ACHN (cell line): Measurements from ENCODE around the gene NUP205.
A peak's percentile ranks its signal among the peaks of the same experiment; 100 is the strongest.

ENCODE experiments used
- DNase-seq: peaks from one replicate; pipeline ENCODE4 v3.0.0-alpha.2; 2015
- in situ Hi-C: cut with HindIII; loops from 2 replicates; pipeline ENCODE4 v1.10.0; 2017; ENCODE audit warnings: low sequenced_read_pairs, low pct_ligation_motif_present, low pct_unique_long_range_greater_than_20kb

Gene NUP205, protein sequence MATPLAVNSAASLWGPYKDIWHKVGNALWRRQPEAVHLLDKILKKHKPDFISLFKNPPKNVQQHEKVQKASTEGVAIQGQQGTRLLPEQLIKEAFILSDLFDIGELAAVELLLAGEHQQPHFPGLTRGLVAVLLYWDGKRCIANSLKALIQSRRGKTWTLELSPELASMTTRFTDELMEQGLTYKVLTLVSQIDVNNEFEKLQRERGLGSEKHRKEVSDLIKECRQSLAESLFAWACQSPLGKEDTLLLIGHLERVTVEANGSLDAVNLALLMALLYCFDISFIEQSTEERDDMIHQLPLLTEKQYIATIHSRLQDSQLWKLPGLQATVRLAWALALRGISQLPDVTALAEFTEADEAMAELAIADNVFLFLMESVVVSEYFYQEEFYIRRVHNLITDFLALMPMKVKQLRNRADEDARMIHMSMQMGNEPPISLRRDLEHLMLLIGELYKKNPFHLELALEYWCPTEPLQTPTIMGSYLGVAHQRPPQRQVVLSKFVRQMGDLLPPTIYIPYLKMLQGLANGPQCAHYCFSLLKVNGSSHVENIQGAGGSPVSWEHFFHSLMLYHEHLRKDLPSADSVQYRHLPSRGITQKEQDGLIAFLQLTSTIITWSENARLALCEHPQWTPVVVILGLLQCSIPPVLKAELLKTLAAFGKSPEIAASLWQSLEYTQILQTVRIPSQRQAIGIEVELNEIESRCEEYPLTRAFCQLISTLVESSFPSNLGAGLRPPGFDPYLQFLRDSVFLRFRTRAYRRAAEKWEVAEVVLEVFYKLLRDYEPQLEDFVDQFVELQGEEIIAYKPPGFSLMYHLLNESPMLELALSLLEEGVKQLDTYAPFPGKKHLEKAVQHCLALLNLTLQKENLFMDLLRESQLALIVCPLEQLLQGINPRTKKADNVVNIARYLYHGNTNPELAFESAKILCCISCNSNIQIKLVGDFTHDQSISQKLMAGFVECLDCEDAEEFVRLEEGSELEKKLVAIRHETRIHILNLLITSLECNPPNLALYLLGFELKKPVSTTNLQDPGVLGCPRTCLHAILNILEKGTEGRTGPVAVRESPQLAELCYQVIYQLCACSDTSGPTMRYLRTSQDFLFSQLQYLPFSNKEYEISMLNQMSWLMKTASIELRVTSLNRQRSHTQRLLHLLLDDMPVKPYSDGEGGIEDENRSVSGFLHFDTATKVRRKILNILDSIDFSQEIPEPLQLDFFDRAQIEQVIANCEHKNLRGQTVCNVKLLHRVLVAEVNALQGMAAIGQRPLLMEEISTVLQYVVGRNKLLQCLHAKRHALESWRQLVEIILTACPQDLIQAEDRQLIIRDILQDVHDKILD (N-terminal part only)

DNA sequence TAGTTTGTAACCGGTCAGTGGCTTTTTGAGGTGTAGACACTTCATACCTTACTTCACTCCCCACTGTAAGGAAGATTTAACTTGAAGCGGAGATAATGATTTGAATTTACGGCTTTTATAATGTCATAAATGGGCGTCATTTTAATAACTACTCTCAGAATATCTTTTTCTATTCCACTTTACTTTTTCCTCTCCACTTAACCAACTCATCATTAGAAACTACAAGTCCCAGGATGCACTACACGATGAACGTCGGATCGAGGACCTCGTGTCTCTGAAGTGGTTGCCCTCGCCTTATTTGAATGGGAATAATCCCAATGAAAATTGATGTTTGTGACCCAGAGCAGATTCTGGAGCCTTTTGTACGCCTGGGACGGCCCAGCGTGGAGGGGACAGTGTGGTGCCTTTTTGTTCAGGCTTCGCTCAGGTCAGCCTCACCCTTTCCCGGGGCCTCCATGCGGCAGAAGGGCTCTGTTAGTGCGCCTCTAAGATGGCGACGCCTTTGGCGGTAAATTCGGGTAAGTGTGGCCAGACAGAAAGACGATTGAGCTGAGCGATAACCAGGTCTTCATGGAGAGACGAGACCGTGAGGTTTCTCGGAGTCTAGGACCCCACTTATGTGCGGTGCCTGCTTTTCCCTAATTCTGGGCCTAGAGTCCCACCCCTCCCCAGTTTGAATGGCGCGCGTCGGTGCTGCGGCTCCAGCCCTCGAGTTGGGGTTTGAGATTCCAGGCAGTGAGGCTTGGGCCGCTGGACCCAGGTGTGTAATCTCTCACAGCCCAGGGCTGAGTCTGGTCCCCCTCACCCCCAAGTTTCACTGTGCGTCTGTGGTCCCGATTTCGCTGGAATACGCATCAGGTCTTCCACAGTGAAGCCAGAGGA is at the start of gene NUP205:
Gene NUP205, plus strand, starts transcription at position 463 of the 882 bp plus-strand sequence. Its CDS starts 28 bp downstream, at position 491.
- in situ Hi-C loops: no loop called here
- peak; percentile 89 for DNase-seq

DNA sequence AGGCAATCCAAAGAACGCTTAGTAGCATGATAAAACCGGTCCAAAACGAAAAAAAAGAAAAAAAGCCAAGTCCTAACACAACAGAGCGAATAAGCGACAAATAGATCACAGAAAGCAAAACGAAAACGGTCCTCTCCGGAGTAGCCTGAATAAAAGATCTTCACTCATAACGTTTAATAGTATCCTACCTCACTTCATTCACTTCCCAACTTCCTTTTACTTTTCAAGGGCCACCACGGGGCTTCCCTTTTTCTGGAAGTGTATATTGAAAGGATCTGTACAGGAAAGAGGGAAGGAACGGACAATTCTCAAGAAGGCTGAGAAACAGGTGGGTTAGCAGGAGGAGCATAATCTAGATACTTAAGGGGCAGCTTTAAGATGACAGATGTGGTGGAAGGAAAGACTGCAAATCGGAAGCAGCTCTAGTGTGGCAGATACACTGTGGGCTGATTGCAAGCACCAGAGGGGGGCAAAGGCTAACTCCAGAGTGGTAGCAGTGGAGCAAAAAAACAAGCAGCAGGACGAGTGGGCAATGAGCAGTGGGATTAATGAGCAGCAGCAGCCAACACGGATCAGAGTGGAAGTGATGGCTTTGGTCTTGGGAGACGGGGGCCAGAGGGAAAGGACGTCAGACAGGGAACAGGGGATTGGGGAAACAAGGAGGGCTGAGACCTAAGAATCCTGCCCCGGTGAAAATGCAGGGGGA is 48.7 kb upstream of the NUP205 start:
- peak; percentile 65 for DNase-seq
- in situ Hi-C loops: no loop called here

DNA sequence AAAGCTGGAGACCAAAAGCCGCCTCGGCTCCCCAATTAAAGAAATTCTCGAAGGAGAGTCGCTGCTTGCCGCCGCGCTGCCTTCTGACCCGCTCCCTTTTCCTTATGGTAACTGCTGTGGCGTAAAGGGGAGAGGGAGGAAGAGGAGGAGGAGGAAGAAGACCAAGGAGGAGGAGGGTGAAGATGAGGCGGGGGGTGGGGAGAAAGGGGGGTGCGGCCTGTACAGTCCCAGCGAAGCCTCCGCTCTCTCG is 48.2 kb upstream of the NUP205 start:
- in situ Hi-C loops: no loop called here
- no peak for DNase-seq

DNA sequence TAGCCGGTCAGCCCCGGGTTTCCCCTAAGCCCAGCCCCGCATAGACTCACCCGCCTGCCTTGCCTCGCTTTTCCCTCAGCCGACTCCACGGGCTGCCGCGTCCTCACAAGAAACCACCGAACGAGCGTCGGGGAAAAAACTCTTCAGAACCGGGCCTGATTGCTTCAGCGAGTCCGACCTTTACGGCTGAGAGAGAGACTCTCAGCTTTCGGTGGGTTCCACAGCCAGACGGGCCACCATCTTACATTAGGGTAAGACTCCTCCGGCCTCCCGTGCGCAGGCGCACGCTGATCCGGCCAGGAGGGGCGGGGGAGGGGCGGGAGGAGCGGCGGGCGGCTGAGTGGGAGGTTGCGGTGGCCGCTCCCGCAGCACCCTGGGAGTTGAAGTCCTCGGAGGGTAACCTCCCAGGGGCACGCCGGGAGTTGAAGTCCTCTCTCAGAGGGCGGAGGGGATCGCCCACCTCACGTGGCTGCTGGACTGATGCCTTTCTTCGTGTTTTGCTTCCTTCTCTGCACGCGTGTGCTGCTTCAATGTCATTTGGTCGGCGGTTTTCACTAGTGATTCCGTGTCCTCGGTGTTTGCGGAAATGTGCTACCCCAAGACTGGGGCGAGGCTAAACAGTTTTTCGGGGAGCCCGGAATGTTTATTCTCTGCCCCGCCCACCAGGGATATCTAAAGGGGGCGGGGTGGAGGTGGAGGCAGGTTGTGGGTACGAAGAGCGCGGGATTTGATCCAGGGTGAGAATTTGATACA is 47.7 kb upstream of the NUP205 start, which contains the start of gene CNOT4:
Gene CNOT4, minus strand, starts transcription at position 264 of the 753 bp plus-strand sequence. CDS start 71,771 bp downstream, outside the sequence.
- in situ Hi-C loops: no loop called here
- DNase-seq: peak; percentile 99

DNA sequence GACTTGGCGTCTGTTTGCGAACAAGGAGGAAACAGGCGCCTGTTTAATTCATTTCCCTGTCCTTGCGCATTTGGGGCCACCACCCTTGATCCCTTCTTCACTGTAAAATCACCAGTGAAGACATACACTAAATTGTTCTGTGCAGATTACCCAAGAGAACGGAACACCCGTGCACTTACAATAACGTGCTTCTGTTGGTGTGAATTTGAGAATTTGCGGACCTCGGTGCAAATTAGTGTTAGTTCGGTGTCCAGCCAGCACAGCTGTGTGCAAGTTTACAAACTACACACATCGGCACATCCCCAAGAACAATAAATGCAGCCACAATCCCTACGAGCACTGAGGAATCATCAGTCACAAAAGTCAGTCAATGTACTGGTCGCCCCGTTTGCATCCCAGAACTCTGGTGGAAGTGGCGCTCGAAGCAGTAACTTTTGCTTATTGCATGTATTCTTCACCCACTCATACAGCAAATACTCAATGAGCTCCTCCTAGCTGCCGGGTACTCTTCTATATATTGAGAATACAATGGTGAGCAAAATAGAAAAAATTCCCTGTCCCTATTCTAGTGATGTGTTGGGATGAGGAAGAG is 47.0 kb upstream of the NUP205 start:
- in situ Hi-C loops: no loop called here
- peak; percentile 42 for DNase-seq

DNA sequence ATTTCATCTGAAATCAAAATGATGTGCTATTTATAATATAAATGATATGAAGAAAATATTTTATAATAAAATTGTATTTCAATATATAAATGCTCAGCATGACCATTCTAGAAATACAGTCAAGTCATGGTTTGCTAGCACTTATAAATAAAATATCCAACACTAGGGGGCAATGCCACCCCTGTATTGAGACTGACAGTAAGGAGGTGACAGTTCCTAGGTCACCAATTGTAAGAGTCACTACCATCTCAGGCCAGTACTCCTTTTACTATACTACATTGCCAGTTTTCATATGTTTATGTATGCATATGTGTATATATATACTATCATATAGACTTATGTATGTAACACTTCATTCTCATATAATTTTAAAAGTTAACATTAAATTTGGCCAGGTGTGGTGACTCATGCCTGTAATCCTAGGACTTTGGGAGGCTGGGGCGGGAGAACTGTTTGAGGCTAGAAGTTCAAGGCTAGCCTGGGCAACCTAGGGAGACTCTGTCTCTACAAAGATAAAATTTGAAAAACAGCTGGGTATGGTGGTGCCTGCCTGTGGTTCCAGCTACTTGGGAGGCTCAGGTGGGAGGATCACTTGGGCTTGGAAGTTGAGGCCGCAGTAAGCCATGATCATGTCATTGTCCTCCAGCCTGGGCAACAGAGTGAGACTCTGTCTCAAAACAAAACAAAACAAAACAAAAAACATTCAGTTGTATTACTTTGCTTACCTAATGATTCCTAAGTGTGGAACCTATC is 45.4 kb upstream of the NUP205 start:
- in situ Hi-C loops: no loop called here
- DNase-seq: peak; percentile 86

DNA sequence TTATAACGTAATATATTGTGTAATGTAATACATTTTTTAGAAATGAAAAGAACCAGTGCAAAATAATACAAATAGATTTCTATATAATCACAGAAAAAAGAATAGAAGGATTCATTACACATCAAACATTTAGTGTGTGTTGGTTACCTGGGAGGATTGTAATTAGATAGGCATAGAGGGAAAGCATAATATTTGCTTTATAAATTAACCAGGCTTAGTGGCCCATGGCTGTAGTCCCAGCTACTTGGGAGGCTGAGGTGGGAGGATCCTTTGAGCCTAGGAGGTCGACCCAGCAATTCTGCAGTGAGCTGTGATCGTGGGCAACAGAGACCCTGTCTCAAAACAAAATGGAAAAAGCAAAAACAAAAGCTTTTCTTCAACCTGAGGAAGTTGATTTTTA is 42.9 kb upstream of the NUP205 start:
- no peak for DNase-seq
- in situ Hi-C loops: no loop called here

DNA sequence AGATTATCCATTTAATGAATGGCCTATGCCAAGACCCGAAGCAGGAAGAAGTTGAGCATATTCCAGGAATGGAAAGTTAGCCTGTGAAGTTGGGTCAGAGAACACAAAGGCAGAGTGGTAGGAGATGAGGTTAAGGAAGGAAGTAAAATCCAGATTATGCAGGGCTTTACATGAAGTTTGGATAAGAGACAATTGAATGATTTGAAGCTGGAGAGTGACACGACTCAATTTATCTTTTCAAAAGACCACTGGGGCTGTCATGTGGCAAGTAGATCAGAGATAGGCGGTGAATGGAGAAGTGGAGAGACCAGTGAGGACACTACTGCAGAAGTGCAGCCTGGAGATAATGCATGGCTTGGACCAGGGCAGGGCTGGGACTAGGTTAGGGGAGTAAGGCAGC is 40.7 kb upstream of the NUP205 start:
- in situ Hi-C loops: no loop called here
- no peak for DNase-seq

DNA sequence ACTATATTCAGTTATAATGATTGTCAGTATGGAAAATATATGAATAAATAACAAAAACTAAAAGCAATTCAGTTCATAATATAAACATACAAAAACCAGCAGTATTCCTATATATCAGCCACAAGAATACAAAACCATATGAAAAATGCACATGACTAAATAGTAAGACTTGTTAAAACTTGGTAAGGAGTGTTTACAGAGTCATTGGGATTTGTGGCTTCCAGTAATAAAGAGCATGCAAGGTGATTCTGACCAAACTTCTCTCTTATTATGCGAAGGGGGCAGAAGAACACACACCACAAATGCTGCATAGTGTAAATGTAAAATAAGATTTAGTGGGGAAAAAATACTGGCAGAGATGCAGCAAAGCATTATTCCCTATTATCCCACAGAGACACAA is 39.0 kb upstream of the NUP205 start:
- in situ Hi-C loops: no loop called here
- DNase-seq: no peak

DNA sequence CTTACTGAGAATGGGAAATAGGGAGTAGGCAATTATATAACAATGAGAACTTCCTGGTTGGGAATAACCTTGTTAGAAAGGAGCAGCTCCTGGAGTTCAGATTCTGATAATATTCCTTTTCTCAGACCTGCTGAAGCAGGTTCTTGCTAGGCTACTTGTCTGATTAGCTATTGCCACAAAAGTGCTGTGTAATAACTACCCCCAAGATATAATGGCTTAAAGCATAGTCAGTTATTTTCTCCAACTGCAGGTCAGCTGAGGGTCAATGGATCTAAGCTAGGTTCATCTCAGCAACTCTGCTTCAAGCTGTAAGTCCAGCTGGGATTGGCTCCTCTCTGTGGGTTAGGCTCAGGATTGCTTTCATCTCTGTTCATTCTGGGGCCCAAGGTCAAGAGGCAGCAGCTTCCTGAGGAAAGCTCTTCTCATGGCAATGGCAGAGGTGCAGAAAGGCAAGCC is 38.5 kb upstream of the NUP205 start:
- in situ Hi-C loops: no loop called here

DNA sequence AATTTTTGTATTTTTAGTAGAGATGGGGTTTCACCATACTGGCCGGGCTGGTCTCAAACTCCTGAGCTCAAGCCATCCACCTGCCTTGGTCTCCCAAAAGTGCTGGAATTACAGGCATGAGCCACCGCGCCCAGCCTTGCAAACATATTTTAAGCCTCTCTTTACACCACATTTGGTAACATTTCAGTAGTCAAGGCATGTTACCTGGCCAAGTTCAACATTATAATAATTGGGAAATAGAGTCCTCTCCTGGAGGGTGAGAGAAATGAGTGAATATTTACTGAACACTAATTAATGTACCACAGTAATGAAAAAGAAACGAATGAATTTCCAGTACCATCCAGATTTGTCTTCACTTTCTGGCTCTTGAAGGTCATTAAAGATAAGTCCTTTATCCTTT is 37.8 kb upstream of the NUP205 start:
- DNase-seq: no peak
- in situ Hi-C loops: no loop called here

More for the DNA sequence above, 38.5 kb upstream of the NUP205 start:
- no peak for DNase-seq

DNA sequence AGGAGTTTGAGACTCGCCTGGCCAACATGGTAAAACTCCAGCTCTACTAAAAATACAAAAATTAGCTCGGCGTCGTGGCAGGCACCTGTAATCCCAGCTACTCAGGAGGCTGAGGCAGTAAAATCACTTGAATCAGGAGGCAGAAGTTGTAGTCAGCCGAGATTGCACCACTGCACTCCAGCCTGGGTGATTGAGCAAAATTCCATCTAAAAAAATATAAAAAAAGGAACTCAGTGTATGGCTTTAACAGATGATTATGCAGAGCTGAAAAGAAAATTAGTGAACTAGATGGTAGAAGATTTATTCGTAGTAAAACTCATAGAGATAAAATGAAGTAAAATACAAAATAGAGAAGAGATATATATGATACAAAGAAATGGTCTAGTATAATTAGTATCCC is 35.2 kb upstream of the NUP205 start:
- DNase-seq: no peak
- in situ Hi-C loops: no loop called here

DNA sequence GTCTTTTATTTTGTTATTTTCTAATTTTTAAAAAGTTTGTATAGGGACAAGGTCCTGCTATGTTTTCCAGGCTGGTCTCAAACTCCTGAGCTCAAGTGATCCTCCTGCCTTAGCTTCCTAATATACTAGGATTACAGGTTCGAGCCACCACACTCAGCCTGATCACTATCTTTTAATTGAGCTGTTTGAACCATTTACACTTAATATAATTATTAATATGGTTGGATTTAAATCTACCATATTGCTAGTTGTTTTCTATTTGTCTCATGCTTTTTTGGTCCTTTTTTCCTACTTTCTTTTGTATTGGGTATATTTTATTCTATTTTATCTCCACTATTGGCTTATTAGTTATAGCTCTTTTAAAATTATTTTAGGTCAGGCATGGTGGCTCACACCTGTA is 34.6 kb upstream of the NUP205 start:
- in situ Hi-C loops: no loop called here
- no peak for DNase-seq

DNA sequence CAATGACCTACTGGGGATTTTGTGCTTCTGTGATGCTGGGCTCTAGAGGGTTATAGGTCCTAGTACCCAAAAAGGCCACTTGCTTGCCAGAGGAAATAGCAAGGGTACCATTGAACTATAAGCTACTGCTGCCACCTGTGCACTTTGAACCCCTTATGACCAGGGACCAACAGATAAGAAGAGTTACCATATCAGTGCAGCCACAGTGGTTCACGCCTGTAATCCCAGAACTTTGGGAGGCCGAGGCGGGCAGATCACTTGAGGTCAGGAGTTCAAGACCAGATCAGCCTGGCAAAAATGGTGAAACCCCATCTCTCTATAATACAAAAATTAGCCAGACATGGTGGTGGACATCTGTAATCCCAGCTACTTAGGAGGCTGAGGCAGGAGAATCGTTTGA is 32.3 kb upstream of the NUP205 start:
- DNase-seq: no peak
- in situ Hi-C loops: no loop called here

DNA sequence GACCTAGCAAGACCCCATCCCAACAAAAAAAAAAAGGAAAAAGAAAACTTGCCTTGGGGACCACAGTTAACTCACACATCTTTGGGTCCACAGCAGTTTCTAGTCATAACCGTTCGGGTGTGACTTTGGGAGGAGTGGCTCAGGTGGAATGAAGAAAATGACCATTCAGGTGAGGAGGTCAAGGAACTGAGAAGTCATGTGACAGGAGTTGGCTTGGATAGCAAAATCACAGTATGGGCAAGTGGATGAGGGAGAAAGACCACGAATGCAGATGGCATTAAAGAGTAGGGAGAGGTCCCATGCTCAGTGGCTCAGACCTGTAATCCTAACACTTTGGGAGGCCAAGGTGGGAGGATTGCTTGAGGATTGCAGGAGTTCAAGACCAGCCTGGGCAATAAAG is 30.7 kb upstream of the NUP205 start:
- in situ Hi-C loops: no loop called here
- DNase-seq: no peak

DNA sequence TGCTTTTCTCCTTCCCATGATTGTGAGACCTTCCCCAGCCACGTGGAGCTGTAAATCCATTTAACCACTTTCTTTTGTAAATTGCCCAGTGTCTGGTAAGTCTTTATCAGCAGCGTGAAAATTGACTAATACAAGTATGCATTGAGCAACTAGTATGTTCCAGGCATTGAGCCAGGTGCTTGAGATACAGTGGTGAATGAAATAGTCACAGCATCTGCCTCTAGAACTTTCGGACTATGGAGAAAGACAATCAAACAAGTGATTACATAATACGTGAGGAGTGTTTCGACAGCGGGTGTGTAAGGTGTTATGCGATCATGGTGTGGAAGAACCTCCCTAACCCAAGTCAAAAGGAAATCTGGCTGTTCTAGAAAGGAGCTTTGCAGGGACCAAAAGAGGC is 21.6 kb upstream of the NUP205 start:
- no peak for DNase-seq
- in situ Hi-C loops: no loop called here
